ENCODE results near the gene SHISA6.

The SHISA6 gene

DNA sequence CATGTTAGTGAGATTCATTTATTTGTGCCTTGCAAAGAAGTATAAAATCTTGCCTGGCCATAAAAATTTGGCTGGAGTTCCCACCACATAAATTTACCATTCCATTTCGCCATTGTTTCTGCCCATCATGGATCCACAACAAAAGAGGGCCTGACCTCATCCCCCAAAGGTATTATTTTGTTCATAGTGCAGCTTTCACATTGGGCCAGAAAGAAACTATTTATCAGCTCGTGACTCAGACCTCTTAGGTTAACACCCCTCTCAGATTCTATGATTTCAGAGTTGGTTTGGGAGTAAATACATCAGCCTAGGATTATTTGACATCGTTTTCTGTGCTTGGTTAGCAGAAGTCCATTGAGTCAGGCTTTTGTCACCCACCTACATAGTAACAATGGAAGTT, 108.1 kb downstream of the SHISA6 start:
- TF ChIP-seq, protein P1, sequence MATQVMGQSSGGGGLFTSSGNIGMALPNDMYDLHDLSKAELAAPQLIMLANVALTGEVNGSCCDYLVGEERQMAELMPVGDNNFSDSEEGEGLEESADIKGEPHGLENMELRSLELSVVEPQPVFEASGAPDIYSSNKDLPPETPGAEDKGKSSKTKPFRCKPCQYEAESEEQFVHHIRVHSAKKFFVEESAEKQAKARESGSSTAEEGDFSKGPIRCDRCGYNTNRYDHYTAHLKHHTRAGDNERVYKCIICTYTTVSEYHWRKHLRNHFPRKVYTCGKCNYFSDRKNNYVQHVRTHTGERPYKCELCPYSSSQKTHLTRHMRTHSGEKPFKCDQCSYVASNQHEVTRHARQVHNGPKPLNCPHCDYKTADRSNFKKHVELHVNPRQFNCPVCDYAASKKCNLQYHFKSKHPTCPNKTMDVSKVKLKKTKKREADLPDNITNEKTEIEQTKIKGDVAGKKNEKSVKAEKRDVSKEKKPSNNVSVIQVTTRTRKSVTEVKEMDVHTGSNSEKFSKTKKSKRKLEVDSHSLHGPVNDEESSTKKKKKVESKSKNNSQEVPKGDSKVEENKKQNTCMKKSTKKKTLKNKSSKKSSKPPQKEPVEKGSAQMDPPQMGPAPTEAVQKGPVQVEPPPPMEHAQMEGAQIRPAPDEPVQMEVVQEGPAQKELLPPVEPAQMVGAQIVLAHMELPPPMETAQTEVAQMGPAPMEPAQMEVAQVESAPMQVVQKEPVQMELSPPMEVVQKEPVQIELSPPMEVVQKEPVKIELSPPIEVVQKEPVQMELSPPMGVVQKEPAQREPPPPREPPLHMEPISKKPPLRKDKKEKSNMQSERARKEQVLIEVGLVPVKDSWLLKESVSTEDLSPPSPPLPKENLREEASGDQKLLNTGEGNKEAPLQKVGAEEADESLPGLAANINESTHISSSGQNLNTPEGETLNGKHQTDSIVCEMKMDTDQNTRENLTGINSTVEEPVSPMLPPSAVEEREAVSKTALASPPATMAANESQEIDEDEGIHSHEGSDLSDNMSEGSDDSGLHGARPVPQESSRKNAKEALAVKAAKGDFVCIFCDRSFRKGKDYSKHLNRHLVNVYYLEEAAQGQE (IDR thresholded peaks at IDR 0.05; ENCODE audit: insufficient read depth in 1 of 2, low read depth in 2 of 2, low read length in 2 of 2): no peak
- TF ChIP-seq SIN3A (IDR thresholded peaks at IDR 0.05; ENCODE audit: borderline replicate concordance, insufficient read depth, low read length) (no peak), FOXP2 (optimal IDR thresholded peaks at IDR 0.05; ENCODE audit: borderline replicate concordance, extremely low read depth, extremely low read length, insufficient read depth) (no peak), TAF1 (IDR thresholded peaks at IDR 0.05; ENCODE audit: borderline replicate concordance, insufficient read depth, low read length) (no peak), POLR2AphosphoS5 (IDR thresholded peaks at IDR 0.05; ENCODE audit: low read depth, low read length) (no peak)

DNA sequence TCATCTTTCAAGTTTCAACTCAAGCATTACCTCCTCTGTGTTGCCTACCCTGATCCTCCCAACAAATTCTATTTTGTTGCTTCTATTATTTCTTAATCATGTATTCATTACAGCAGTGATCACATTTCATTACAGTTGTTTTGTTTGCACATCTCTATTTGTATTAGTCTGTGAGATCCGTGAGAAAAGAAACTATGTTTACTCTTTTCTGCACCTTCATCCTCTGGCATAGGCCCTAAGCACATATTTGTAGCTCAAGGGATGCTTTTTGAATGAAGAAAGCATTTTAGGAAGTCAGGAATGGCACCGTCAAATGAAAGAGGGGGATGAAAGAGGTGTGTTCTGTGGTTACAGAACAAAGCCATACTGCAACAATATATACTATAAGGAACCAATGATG, 110.5 kb downstream of the SHISA6 start:
- TF ChIP-seq POLR2AphosphoS5 (IDR thresholded peaks at IDR 0.05; ENCODE audit: low read depth, low read length) (no peak), SIN3A (IDR thresholded peaks at IDR 0.05; ENCODE audit: borderline replicate concordance, insufficient read depth, low read length) (no peak), FOXP2 (optimal IDR thresholded peaks at IDR 0.05; ENCODE audit: borderline replicate concordance, extremely low read depth, extremely low read length, insufficient read depth) (no peak)
- TF ChIP-seq, protein P1 (IDR thresholded peaks at IDR 0.05; ENCODE audit: insufficient read depth in 1 of 2, low read depth in 2 of 2, low read length in 2 of 2): no peak

DNA sequence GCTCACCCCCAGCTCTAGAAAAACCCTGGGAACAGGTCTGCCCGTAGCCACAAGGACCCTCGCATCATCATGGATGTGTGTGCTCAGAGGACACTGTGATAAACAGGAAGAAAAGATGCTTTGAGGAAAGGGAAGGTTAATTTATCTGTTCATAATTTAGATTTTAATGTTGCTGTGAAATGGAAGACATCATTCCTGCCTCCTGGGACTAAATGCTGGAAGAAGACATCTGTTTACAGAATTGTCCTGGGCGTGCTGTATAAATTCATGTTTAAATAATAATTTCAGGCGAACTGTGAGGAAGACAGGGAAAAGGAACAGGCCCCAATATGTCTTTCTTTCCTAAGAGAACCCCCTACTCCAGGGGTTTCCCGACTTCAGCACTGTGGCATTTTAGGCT, 112.6 kb downstream of the SHISA6 start:
- TF ChIP-seq FOXP2 (optimal IDR thresholded peaks at IDR 0.05; ENCODE audit: borderline replicate concordance, extremely low read depth, extremely low read length, insufficient read depth) (no peak), TAF1 (IDR thresholded peaks at IDR 0.05; ENCODE audit: borderline replicate concordance, insufficient read depth, low read length) (no peak), SIN3A (IDR thresholded peaks at IDR 0.05; ENCODE audit: borderline replicate concordance, insufficient read depth, low read length) (no peak), POLR2AphosphoS5 (IDR thresholded peaks at IDR 0.05; ENCODE audit: low read depth, low read length) (no peak)
- TF ChIP-seq, protein P1 (IDR thresholded peaks at IDR 0.05; ENCODE audit: insufficient read depth in 1 of 2, low read depth in 2 of 2, low read length in 2 of 2): no peak

DNA sequence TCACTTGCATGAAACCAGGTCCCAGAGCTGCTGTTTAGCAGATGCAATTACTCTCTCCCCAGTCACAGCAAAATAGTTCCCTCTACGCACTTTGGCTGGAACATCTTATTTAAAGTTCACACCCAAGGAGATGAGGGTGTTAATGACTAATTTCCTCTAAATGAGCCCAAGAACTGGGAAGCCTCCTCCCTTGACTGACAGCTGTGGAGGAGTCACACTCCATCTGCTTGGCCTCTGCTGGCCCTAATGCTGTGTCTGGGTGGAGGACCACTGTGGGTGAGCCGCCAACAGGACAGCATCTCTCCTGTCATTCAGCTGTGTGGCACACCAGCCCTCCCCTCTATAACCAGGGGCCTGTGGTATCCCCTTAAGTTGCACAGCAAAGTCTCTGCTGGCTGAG, 115.4 kb downstream of the SHISA6 start:
- TF ChIP-seq, protein P1 (IDR thresholded peaks at IDR 0.05; ENCODE audit: insufficient read depth in 1 of 2, low read depth in 2 of 2, low read length in 2 of 2): no peak
- TF ChIP-seq FOXP2 (optimal IDR thresholded peaks at IDR 0.05; ENCODE audit: borderline replicate concordance, extremely low read depth, extremely low read length, insufficient read depth) (no peak), SIN3A (IDR thresholded peaks at IDR 0.05; ENCODE audit: borderline replicate concordance, insufficient read depth, low read length) (no peak), TAF1 (IDR thresholded peaks at IDR 0.05; ENCODE audit: borderline replicate concordance, insufficient read depth, low read length) (no peak), POLR2AphosphoS5 (IDR thresholded peaks at IDR 0.05; ENCODE audit: low read depth, low read length) (no peak)

DNA sequence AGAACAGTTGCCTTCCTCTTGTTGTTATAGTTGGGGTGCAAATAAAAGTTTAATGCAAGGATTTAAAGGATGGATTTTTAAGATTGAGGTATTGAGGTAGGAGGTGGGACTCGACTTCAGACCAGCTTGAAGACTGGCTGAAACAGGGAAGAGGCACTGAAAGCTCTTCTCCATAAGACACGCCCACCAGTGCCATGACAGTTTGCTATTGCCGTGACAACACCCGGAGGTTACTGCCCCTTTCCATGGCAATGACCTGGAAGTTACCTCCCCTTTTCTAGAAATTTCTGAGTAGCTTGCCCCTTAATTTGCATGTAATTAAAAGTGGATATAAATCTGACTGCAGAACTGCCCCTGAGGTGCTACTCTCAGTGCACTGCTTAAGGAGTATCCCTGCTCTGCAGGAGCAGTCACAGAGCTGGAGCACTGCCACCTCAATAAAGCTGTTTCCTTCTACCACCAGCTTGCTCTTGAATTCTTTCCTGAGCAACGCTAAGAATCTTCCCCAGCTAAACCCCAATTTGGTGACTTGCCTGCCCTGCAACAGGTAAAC, 122.6 kb downstream of the SHISA6 start:
- TF ChIP-seq, protein P1 (IDR thresholded peaks at IDR 0.05; ENCODE audit: insufficient read depth in 1 of 2, low read depth in 2 of 2, low read length in 2 of 2): no peak
- no peak for TF ChIP-seq FOXP2 (optimal IDR thresholded peaks at IDR 0.05; ENCODE audit: borderline replicate concordance, extremely low read depth, extremely low read length, insufficient read depth)
- no peak for TF ChIP-seq TAF1 (IDR thresholded peaks at IDR 0.05; ENCODE audit: borderline replicate concordance, insufficient read depth, low read length)
- no peak for TF ChIP-seq SIN3A (IDR thresholded peaks at IDR 0.05; ENCODE audit: borderline replicate concordance, insufficient read depth, low read length)
- no peak for TF ChIP-seq POLR2AphosphoS5 (IDR thresholded peaks at IDR 0.05; ENCODE audit: low read depth, low read length)

Measured in PFSK-1 (cell line).